WERI-Rb-1 (cell line): ENCODE results near the gene FGD1.

Experiments
- DNase-seq: peaks from one replicate; pipeline ENCODE4 v3.0.0-alpha.2; 2020
- H3K27ac ChIP-seq: fragments of 250-450 bp; sonication (Bioruptor Pico); 2 replicates; pipeline ENCODE4 v1.5.1; 2020; ENCODE audit warnings: mild to moderate bottlenecking, moderate library complexity
- H3K27me3 ChIP-seq: fragments of 250-450 bp; sonication (Bioruptor Pico); 2 replicates; pipeline ENCODE4 v1.5.1; 2021; ENCODE audit warnings: mild to moderate bottlenecking, low read depth, moderate library complexity; ENCODE audit not compliant: insufficient read depth, severe bottlenecking
- H3K36me3 ChIP-seq: fragments of 250-450 bp; sonication (Bioruptor Pico); 2 replicates; pipeline ENCODE4 v1.5.1; 2020; ENCODE audit warnings: mild to moderate bottlenecking, moderate library complexity
- H3K4me3 ChIP-seq: 2 replicates; pipeline ENCODE4 v1.5.1; 2011; ENCODE audit warnings: low read depth, mild to moderate bottlenecking, control low read depth, low read length
- H3K9me3 ChIP-seq: fragments of 250-450 bp; sonication (Bioruptor Pico); 2 replicates; pipeline ENCODE4 v1.5.1; 2021; ENCODE audit warnings: mild to moderate bottlenecking, moderate library complexity; ENCODE audit not compliant: severe bottlenecking
- CTCF ChIP-seq: IDR thresholded peaks from 2 replicates; pipeline ENCODE4 v1.5.1; 2011; ENCODE audit warnings: low read depth, mild to moderate bottlenecking, control low read depth, inconsistent platforms, low read length

The FGD1 gene

GRCh38 chrX:54529151-54529550 is 33.1 kb upstream of the FGD1 start:
- Histone ChIP-seq H3K9me3 (no peaks in the 10 kb centered on the region), H3K27ac (peak overlapping the region; percentile 98), H3K36me3 (peaks cover 4% of the 10 kb centered on the region), H3K4me3 (peak overlapping the region; percentile 44), H3K27me3 (peaks cover 4% of the 10 kb centered on the region)
- no peak for TF ChIP-seq CTCF
- peak; percentile 36 for DNase-seq

- DNase-seq: no peak
- Histone ChIP-seq H3K4me3 (no peak overlapping the region), H3K36me3 (no peaks in the 10 kb centered on the region), H3K9me3 (no peaks in the 10 kb centered on the region), H3K27ac (no peak overlapping the region), H3K27me3 (peaks cover 3% of the 10 kb centered on the region)
- no peak for TF ChIP-seq CTCF
Measured at GRCh38 chrX:54509400-54509799, 13.4 kb upstream of the FGD1 start.

- no peak for DNase-seq
- H3K4me3 ChIP-seq: no peak overlapping the region
- no peak overlapping the region for H3K27ac ChIP-seq
- no peaks in the 10 kb centered on the region for H3K36me3 ChIP-seq
- H3K9me3 ChIP-seq: no peaks in the 10 kb centered on the region
- H3K27me3 ChIP-seq: peaks cover 3% of the 10 kb centered on the region
- no peak for TF ChIP-seq CTCF
Measured at GRCh38 chrX:54496936-54497335, 902 bp upstream of the FGD1 start.

DNA sequence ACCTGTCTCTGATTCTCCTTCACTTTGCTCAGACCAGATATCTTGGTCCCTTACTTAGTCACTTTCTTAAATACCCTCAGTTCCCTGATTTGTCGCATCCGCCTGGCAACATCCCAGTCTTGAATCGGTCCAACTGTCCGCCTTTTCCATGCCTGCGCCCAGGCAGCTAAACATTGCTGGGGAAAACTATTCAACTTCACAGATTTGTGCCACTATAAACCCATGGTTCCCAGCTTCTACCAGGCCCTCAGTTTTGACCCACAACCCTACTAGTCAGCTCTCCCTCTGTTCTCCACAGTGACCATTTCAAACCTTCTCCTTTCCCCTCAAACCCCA is 451 bp upstream of the FGD1 start:
- TF ChIP-seq CTCF: no peak
- no peaks in the 10 kb centered on the region for H3K9me3 ChIP-seq
- H3K36me3 ChIP-seq: no peaks in the 10 kb centered on the region
- no peak overlapping the region; the same call in 1 of the 2 replicates for H3K27ac ChIP-seq
- peak overlapping the region; percentile 57 for H3K4me3 ChIP-seq
- DNase-seq: no peak
- peaks cover 3% of the 10 kb centered on the region for H3K27me3 ChIP-seq

GRCh38 chrX:54494989-54495813 is 833 bp downstream of the FGD1 start:
- Histone ChIP-seq H3K27ac (peak overlapping the region; percentile 78), H3K27me3 (peaks cover 3% of the 10 kb centered on the region), H3K4me3 (peak overlapping the region; percentile 57), H3K36me3 (no peaks in the 10 kb centered on the region), H3K9me3 (no peaks in the 10 kb centered on the region)
- TF ChIP-seq CTCF: no peak
- DNase-seq: peak; percentile 20
